Measurements from ENCODE around the gene LSM8.
"Not testable (repeated sequence)": the region's sequence is repeated elsewhere in the genome, so short reads cannot be mapped to it uniquely, and the experiment has no call there.

LSM8 gene

DNA sequence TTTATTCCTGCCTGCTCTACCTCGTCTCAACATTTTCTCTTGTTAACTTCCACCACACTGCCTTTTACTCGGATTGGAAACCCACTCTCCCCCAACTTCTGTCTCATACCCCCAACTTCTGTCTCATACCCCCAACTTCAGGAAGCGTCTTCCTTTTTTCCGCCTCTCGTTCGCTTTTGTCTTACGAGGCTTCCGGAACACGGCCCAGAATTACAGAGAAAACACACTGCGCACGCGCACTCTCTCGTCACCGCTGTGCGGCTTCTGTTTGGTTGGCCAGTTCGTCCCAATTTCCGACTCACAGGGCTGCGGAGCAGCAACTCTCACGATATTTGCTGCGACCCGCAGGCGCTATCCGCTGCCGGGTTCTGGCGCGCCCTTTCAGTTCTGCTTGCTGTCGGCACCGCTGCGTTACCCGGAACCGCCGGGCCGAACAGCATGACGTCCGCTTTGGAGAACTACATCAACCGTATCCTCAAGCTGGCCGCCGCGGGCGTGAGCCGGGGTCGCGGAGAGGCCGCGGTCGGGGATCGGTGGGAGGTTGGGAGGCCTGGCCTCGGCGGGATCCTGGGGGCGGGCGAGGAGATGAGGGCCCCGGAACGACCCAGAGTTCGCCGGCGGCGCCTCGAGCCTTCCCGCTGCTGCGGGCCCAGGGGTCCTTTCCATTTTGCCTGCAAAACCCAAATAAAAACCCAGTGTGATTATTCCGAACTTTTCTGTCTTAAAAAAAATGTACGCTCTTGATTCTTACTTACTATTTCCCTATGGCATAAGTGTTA is at the start of gene LSM8:
Gene LSM8, plus strand, starts transcription at position 379 of the 779 bp plus-strand sequence. Its CDS starts 60 bp downstream, at position 439.
- peak; percentile 95 for DNase-seq (ENCODE audit: low read depth)

DNA sequence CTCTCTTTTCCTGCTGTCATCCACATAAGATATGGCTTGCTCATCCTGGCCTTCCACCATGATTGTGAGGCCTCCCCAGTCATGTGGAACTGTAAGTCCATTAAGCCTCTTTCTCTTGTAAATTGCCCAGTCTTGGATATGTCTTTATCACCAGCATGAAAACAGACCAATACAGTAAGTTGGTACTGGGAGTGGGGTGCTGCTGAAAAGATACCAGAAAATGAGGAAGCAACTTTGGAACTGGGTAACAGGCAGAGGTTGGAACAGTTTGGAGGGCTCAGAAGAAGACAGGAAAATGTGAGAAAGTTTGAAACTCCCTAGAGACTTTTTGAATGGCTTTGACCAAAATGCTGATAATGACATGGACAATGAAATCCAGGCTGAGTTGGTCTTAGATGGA is 49.5 kb upstream of the LSM8 start:
- not testable (repeated sequence) for DNase-seq (ENCODE audit: low read depth)

DNA sequence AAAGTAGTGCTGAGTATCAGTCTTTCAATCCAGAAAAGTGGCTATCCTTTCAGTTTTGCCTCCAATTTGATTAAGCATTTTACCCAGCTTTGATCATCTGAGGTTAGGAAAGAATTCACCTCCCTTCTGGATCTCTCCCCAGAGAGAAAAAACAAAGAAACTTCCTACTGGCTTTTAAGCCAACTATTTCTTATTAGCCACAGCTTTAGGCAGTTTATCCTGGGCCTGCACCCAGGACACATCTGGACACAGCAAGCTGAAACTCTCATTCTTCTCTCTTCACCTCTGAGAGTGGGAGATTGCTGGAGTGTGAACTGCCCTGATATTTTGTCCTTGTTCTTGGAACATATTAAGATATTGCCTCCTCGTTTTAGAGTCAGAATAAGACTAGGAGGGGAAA is 43.5 kb upstream of the LSM8 start:
- no peak for DNase-seq (ENCODE audit: low read depth)

DNA sequence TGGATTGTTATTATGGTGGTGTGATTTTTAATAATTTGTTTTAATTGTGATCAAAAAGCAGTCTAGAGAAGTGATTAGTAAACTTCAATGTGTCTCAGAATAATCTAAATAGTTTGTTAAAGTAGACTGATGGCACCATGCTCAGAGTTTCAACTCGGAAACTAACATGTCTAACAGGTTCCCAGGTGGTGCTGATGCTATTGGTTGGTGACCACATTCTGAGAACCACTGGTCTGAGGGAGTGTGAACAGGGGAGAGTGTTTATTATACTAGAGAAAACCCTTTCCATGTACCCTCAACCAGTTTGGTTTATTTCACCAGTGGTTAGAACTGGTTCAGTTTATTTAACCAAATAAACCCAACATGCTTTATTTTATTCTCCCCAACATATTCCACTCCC is 42.0 kb upstream of the LSM8 start:
- no peak for DNase-seq (ENCODE audit: low read depth)

DNA sequence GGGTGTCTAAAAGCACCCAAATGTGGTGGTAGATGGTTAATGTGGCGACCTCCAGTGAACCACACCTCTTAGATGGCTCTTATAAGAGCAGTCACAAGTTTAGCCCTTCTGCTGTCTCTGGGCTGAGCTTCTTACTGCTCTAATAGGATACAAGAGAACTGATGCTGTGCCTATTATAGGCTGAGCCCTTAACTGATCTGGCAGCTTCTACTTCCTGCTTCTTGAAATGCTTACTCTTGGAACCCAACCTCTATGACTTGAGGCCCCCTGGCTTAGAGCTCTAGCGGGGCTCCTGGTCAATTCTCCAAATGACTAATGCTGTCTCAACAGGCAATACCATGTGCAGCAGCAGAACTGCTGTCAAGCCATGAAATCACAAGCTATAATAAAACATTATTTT is 35.0 kb upstream of the LSM8 start:
- DNase-seq (ENCODE audit: low read depth), result peak; percentile 34

DNA sequence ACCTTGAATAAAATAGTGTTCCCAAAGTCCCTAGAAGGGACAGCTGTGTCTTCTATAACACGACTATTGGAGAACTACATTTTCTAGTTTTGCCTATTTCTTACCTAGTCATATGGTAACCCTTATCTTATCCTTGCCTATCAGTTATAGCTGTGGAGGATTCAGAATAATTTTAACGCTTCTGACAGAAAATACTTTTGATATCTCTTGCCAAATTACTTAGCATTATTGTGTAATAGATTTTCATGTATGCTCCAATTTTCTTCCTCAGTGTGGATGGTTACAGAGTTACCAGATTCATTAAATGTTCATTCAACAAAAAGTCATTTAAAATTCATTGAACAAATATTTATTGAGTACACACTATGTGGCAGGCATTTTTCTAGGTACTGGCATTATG is 34.6 kb upstream of the LSM8 start:
- no peak for DNase-seq (ENCODE audit: low read depth)

DNA sequence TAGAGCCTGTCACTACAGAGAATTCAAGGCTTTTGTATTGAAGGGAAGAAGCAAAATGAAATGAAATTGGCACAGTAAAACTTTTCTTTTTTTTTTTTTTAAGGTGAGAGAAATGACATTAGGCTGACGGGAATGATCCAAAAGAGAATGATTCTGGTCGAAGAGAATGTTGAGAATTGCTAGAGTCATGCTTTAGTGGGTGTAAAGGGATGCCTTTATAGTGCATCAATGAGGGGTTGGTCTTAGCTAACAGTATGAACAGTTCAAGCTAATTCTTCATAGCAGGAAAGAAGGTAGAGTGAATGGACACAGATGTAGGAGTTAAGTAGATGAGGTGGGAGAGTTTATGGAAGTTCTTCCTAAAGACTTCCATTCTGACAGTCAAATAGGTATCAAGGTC is 32.3 kb upstream of the LSM8 start:
- no peak for DNase-seq (ENCODE audit: low read depth)

DNA sequence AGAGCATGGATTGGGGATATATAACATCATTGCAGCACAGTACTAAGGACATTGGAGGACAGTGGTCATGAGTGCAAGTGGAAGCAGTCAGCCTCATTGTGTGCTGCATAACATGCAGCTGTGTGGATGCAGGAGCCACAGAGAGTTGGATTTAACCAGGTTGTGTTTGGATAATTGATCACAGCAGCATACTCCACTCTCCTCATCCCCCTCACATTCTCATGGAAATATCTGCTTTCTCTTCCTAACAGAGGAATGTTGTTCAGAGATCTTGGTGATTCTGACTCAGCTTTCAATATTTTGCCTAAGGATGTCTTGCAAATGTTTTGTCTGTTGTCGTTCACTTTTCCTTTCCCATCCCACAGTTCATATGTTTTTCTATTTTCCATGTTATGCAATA is 31.8 kb upstream of the LSM8 start:
- no peak for DNase-seq (ENCODE audit: low read depth)

DNA sequence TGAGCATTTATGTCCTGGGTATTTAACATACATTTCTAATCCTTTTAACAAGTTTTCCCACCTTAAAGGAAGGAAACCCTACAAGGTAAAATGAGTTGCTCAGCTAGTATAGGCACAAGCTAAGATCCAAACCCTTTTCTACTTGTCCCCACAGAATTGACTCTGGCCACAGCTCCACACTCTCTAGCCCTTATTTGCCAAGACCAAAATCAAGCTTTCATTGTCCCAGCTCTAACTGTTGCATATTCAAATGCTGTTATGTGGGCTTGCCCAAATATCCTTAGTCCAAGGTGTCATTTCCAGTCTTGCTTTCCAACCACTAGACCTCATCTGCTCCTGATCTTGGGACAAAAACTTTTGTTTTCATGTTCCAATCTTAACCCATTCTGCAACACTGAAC is 31.3 kb upstream of the LSM8 start:
- no peak for DNase-seq (ENCODE audit: low read depth)

DNA sequence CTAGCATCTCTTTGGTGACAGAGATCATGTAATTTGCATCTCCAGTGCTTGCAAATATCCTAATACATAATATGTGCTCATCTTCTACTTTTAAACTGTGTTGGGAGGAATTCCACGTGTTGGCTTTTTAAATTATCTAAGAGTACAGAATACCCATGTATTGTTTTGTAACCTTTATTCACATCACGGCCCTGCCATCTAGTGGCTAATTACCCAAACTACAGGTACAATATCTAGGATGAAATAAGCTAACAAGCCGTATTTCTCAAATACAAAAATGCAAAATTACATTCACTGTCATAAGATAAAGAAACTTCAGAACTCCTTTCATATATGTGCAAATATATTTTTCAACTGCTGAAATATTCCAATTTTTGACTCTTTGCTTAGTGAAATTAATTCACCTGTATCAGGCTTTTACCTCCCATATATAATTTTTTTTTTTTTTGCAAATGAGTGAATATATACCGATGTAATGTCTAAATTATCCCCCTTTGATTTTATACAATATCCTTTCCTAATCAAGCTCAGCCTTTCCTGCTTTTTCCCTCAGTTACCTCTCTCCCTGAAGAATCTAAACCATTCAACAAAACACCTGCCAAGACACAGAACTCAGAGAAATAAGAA is 30.3 kb upstream of the LSM8 start:
- peak; percentile 3 for DNase-seq (ENCODE audit: low read depth)

DNA sequence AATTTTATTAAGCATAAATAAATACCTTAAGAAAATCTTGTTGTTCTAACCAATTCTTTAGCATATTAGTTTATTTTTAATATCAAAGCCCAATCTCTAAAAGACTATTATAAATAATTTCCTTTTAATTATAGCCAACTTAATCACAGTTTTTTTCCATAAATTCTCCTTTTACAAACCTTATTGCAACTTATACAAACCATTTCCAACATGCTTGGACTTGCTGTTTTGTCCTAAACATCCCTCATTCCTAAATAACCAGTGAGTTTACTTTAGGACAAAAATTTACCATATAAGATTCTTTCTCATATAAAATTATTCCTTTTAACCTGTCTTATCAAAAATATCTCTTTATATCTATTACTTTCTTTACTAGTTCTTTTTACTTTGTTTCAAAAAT is 25.2 kb upstream of the LSM8 start:
- DNase-seq (ENCODE audit: low read depth), result no peak

DNA sequence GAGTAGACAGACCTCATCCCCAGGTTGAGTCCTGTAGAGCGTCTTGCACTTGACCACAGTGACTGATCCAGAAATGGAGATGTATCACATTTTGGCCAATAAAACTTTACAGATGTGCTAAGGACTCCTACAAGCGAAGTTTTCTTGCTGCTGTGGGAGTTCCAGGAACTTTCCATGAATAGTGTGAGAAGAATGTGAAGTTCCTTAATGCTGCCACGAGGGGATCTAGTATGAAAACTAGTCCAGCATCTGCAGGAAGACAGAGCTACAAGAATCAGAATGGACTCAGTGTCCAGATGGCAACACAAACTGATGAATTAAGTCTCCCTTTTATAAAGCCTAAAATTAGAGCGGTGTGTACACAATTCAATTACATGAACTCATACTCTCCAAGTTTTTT is 14.8 kb upstream of the LSM8 start:
- no peak for DNase-seq (ENCODE audit: low read depth)

DNA sequence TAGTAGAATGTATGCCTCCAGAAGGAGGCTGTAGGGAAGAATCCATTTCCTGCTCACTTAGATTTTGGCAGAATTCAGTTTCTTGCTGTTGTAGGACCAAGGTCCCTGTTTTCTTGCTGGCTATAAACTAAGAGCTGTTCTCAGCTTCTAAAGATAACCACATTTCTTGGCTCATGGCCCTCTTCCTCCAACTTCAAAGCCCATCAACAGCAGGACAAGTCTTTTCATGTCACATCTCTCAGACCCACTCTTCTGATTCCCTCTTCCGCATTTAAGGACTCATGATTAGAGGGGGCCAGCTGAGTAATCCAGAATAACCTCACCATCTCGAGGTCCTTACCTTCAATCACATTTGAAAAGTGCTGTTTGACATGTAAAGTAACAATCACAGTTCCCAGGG is 8.2 kb upstream of the LSM8 start:
- DNase-seq (ENCODE audit: low read depth), result no peak

DNA sequence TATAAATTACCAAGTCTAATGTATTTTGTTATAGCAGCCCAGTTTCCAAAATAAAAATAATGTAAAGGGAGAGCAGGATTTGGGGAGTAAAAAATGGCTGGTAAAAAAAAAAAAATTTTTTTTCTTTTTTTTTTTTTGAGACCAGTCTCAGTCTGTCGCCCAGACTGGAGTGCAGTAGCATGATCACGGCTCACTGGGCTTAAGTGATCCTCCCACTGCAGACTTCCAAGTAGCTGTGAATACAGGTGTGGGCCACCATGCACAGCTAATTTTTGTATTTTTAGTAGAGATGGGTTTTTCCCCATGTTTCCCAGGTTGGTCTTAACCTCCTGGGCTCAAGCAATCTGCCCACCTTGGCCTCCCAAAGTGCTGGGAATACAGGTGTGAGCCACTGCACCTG is 4.8 kb upstream of the LSM8 start:
- no peak for DNase-seq (ENCODE audit: low read depth)

DNA sequence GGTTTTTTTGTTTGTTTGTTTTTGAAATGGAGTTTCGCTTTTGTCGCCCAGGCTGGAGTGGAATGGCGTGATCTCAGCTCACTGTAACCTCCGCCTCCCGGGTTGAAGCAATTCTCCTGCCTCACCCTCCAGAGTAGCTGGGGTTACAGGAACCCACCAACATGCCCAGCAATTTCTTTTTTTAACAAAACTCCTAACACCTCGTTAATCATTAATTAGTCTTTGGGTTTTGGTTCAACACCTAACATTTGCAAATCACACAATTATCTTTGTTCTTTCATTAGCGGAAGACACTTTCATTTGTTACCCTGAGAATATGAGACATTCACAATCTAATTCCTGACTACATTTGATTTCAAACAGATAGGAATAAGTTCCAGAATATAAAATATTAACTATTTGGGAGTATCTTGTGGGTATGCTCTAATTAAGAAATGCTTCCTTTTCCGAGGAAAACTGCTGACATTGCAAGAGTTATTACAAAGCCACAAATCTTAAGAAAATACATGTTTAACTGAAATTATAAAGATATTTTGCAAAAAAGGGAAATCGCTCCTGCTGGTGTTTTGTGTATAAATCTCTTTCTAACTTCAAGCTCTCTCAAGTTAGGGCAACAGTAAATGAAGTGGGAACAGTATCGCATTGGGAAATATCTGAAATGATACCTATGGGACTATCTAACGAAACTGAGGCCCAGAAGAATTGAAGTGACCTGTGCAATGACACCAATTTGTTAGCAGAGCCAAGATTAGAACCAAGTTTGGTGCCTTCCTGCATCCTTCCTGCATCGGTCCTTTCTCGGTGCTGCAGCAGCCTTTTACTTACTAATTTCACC is 1.2 kb upstream of the LSM8 start:
- no peak for DNase-seq (ENCODE audit: low read depth)

DNA sequence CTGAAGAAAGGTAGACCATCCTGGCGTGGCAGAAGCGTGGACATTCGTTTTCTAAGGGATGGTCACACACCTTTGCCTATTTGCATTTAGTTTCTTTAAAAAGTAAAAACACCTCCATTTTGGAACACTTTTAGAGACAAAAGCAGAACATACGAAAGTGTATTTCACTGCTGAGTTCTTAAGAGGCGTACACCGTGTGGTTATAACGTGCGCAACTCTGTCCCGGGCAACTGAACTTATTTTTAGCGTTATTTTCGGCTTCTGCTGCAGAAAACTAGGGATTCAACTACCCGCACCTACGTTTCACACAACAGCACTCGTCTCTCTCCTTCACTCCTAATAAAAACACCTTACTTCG is 557 bp upstream of the LSM8 start:
- DNase-seq (ENCODE audit: low read depth), result no peak

DNA sequence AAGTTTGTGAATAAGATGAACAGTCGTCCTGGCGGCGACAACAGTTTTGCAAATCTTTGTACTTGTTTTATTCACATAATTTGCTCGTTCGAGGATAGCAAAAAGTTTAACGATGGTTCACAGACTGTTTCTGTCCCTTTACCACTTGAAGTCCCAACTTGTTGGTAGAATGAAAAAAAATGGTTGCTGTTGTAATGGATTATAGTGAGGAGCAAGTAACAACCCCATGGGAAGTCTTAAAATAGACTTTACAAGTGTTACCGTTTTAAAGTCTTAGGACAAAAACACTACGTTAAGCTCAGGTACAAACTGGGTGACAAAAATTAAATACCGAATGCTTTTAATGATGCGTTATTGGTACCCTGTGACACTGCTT is 589 bp downstream of the LSM8 start:
- no peak for DNase-seq (ENCODE audit: low read depth)

DNA sequence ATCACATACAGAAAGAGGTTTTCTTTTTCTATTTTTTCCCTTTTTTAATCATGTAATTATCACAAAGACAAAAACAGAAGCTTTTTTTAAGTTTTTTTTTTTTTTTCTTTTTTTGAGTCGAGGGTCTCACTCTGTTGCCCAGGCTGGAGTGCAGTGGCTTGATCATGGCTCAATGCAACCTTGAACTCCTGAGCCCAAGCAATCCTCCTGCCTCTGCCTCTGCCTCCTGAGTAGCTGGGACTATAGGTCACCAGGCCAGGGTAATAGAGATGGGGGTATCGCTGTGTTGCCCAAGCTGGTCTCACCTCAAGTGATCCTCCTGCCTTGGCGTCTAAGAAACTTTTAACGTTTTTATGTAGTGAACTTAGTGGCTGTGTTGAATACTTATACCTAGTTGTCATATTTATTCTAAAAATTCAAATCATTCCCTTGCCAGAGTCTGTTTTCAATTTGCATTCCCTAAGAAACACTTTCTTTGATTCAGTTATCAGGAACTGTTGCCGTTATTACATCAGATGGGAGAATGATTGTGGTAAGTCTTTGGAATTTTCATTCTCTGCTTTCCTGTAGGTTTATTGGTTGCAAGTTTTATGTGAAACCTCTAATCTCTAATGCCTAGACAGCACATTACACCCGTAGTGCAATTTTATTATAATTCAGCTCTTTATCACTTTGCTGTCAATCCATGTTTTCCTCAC is 1.3 kb downstream of the LSM8 start:
- no peak for DNase-seq (ENCODE audit: low read depth)

DNA sequence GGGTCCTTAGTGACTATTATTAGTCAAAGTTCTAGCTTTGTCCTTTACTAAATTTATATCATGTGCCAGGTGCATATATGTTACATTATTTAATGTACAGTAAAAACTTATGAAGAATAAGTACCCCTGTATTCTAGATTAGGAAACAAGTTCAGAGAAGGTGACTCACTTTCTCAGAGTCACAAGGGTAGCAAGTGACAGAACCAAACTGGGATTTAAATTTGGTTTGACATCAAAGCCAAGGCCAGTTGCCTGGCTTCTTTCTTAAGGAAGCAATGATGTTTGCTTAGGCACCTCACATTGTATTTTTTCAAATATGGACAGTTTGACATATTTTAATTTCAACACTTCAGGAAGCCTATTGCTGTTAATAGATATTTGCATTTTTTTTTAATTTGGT is 2.5 kb downstream of the LSM8 start:
- no peak for DNase-seq (ENCODE audit: low read depth)

DNA sequence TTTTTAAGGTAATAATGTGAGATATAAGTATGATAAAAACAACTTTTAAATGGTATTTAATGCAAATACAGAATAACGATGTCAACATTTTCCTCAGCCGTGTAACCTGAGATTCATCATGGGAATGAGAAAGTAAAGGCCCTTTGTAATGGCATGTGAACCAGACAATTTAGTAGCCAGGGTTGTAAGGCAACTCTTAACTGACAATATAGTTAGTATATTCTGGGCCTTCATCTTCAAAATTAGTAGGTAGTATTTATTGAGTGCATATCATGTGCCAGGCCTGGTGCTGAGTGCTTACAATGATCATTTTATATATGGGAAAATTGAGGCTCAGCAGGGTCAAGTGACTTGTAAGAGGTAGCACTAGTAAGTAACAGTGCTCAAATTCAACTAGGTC is 10.6 kb downstream of the LSM8 start:
- DNase-seq (ENCODE audit: low read depth), result no peak

DNA sequence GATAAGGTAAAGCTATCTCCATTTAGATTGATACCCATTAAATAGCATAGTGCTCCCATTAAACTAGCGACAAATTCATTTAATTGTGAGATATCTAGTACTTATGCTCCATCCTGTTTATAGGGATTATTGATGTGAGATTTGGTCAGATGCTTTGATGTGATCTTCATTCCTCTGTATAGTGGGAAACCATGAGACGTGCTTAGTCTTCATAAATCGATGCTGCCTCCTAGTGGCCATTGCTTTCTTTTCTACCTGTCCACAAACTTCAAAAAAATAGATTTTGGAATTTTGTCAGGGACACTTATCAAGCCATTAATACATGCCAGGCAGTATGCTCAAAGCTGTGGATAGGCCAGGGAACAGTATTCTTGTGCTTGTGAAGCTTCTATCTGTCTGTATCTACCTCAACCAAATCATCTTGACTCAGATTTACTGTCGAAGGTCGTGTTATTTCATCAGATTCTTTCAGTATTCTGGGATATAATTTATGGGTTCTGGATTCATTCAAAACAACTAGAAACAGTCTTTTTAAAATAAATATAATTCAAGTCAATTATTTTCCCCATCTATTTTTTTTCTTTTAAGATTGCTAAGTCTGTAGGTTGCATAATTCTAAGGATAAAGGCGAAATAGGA is 12.0 kb downstream of the LSM8 start:
- no peak for DNase-seq (ENCODE audit: low read depth)

DNA sequence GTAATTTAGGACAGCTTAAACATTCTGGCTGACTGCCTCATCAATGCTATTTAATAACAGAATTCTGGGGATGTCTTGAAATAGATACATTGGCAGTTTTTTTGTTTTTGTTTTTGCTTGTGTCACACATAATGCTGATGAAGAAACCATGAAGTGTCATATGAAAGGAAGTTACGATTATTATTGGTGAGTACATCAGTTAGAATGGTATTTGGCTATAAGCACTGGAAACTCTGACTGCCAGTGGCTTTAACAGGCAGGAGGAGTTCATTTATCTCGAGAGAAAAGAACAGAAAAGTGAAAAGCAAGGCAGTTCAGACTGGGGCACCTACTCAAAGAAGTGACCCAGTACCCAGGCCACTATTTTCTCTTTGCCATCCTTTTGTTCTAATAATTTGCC is 18.1 kb downstream of the LSM8 start:
- DNase-seq (ENCODE audit: low read depth), result no peak
